Urinary bladder (tissue), 4 donors: ENCODE data around the gene LONP2. TPM values are rescaled to one million over a fixed set of nuclear protein-coding genes. Genes with fewer than 3 reads are reported as not detected.
"Not testable (repeated sequence)": the region's sequence is repeated elsewhere in the genome, so short reads cannot be mapped to it uniquely, and the experiment has no call there.

Experiments used
- DNase-seq: peaks from one replicate; pipeline ENCODE4 v3.0.0-alpha.2; 2015; ENCODE audit errors: extremely low spot score
- H3K27ac ChIP-seq: one replicate; pipeline ENCODE4 v1.5.1; 2013; ENCODE audit warnings: low read depth, mild to moderate bottlenecking, moderate library complexity
- H3K36me3 ChIP-seq: one replicate; pipeline ENCODE4 v1.6.1; 2013; ENCODE audit warnings: mild to moderate bottlenecking, moderate library complexity; ENCODE audit not compliant: insufficient read depth
- H3K4me1 ChIP-seq: one replicate; pipeline ENCODE4 v1.6.1; 2013; ENCODE audit warnings: mild to moderate bottlenecking, moderate library complexity; ENCODE audit not compliant: insufficient read depth
- H3K4me3 ChIP-seq: one replicate; pipeline ENCODE4 v1.5.1; 2013; ENCODE audit warnings: low read depth, low read length
- WGBS: extraction: QIAGEN DNeasy Blood & Tissue Kit; methylation state at CpG from one replicate; pipeline ENCODE4 v1.1.7; 2013; 5-methylcytosine and 5-hydroxymethylcytosine counted together
- polyA plus RNA-seq: library from polyadenylated mRNA; stranded (reverse); fragments of 200-250 nt; gene quantifications from one replicate; pipeline ENCODE4 v1.2.3, GENCODE V29; 2013
- total RNA-seq: library from RNA; depleted of rRNA; stranded (reverse); fragments of >200 nt; gene quantifications from one replicate; pipeline ENCODE4 v1.2.3, GENCODE V29; 2014
- donor health status: healthy with polysubstance abuse.
- donor health status: healthy.

Gene LONP2
- total and polyA plus RNA-seq, 2 donors: 30.1 to 78.8 TPM

- no peak for DNase-seq
- H3K27ac ChIP-seq: no peak overlapping the region
- no peak overlapping the region for H3K4me3 ChIP-seq
- no peaks in the 10 kb centered on the region for H3K4me1 ChIP-seq
- H3K36me3 ChIP-seq: peaks cover 5% of the 10 kb centered on the region
Measured at GRCh38 chr16:48287239-48287638, 43.1 kb downstream of the LONP2 start.

- Histone ChIP-seq H3K4me3 (no peak overlapping the region), H3K36me3 (peaks cover 5% of the 10 kb centered on the region), H3K4me1 (no peaks in the 10 kb centered on the region), H3K27ac (no peak overlapping the region)
- DNase-seq: no peak
- 93% methylated on average over 3 of the region's 3 CpGs for WGBS
Measured at GRCh38 chr16:48291303-48291702, 47.2 kb downstream of the LONP2 start.

DNA sequence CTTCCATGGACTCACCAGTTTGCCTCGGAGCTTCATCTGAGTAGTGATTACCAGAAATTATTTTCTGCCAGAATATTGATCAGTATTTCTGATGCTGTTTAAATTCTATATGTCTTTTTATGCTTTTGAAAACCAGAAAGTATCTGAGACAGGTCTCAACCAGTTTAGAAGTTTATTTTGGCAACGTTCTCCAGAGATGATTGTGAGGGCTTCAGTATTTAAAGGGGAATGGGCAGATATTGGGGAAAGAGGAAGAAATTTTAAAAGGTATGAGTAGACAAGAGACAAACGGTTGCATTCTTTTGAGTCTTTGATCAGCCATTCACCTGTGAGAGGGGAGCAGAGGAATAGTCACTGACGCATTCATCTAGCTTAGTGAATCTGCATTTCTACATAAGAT is 47.7 kb downstream of the LONP2 start:
- WGBS: 75% methylated on average over 4 of the region's 4 CpGs
- Histone ChIP-seq H3K27ac (no peak overlapping the region), H3K4me1 (no peaks in the 10 kb centered on the region), H3K4me3 (no peak overlapping the region), H3K36me3 (peaks cover 7% of the 10 kb centered on the region)
- no peak for DNase-seq

GRCh38 chr16:48292452-48292851 is 48.4 kb downstream of the LONP2 start:
- no peak overlapping the region for H3K4me3 ChIP-seq
- WGBS: 71% methylated on average over 2 of the region's 2 CpGs
- no peaks in the 10 kb centered on the region for H3K4me1 ChIP-seq
- DNase-seq: no peak
- no peak overlapping the region for H3K27ac ChIP-seq
- H3K36me3 ChIP-seq: peaks cover 5% of the 10 kb centered on the region

DNA sequence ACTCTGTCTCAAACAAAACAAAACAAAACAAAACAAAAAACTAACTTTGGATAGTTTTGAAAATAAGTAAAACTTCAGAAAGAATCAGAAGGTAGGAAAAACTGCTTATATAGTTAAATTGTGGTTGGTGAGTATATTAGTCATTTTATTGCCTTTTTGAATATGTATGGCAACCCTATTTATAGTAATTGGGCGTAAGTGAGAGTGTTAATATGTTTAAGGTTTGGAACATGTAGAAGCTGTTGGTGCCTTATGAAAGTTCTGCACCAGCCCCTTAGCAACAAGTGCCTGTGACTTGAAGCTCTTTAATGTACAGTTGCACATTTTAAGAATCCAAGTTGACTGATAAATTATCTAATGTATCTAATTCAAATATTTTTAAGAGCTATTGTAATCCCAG is 50.6 kb downstream of the LONP2 start:
- Histone ChIP-seq H3K27ac (peak overlapping the region; percentile 38), H3K36me3 (peaks cover 7% of the 10 kb centered on the region), H3K4me3 (no peak overlapping the region), H3K4me1 (no peaks in the 10 kb centered on the region)
- WGBS: 82% methylated on average over 1 of the region's 1 CpG
- no peak for DNase-seq

- Histone ChIP-seq H3K36me3 (peaks cover 5% of the 10 kb centered on the region), H3K4me3 (no peak overlapping the region), H3K27ac (no peak overlapping the region), H3K4me1 (no peaks in the 10 kb centered on the region)
- 85% methylated on average over 1 of the region's 1 CpG for WGBS
- peak; percentile 55 for DNase-seq
Measured at GRCh38 chr16:48295488-48296281, 51.6 kb downstream of the LONP2 start.

- Histone ChIP-seq H3K4me3 (no peak overlapping the region), H3K27ac (no peak overlapping the region), H3K4me1 (no peaks in the 10 kb centered on the region), H3K36me3 (peaks cover 9% of the 10 kb centered on the region)
- no peak for DNase-seq
- WGBS: 97% methylated on average over 4 of the region's 4 CpGs
Measured at GRCh38 chr16:48299471-48299870, 55.4 kb downstream of the LONP2 start.

DNA sequence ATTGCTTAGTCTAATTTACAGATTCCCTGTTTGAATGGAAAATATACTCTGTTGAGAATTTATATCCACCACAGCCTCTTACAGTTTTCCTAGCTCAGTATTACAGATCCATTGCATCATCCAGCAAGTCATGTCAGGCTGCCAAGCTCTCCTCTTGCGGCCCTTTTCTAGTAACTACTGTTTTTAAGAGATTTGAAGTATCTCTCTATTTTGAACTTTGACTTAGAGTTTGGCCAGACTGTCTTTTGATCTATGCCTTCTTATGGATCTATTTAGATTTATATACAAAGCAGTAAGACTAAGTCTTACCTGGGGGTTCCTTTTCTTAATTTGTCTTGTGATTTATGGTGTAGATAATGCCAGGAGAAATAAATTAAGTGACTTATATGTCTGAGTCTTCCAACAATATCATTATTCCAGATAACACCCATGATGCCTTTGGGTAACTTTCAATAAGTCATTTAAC is 56.3 kb downstream of the LONP2 start:
- no peak for DNase-seq
- Histone ChIP-seq H3K4me1 (no peaks in the 10 kb centered on the region), H3K36me3 (peaks cover 9% of the 10 kb centered on the region), H3K27ac (no peak overlapping the region), H3K4me3 (no peak overlapping the region)
- 67% methylated on average over 1 of the region's 1 CpG for WGBS

DNA sequence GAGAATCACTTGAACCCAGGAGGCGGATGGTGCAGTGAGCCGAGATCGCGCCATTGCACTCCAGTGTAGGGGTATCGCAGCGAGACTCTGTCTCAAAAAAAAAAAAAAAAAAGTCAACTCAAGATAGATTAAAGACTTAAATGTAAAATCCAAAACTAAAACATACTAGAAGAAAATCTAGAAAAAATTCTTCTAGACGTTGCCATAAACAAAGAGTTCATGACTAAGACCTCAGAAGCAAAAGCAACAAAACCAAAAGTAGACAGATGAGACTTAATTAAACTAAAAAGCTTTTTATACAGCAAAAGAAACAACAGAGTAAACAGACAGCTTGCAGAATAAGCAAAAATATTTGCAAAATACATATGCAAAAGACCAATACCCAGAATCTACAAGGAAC is 64.4 kb downstream of the LONP2 start:
- Histone ChIP-seq H3K36me3 (peaks cover 4% of the 10 kb centered on the region), H3K4me3 (no peak overlapping the region), H3K4me1 (no peaks in the 10 kb centered on the region), H3K27ac (no peak overlapping the region)
- WGBS: 98% methylated on average over 7 of the region's 7 CpGs
- no peak for DNase-seq

DNA sequence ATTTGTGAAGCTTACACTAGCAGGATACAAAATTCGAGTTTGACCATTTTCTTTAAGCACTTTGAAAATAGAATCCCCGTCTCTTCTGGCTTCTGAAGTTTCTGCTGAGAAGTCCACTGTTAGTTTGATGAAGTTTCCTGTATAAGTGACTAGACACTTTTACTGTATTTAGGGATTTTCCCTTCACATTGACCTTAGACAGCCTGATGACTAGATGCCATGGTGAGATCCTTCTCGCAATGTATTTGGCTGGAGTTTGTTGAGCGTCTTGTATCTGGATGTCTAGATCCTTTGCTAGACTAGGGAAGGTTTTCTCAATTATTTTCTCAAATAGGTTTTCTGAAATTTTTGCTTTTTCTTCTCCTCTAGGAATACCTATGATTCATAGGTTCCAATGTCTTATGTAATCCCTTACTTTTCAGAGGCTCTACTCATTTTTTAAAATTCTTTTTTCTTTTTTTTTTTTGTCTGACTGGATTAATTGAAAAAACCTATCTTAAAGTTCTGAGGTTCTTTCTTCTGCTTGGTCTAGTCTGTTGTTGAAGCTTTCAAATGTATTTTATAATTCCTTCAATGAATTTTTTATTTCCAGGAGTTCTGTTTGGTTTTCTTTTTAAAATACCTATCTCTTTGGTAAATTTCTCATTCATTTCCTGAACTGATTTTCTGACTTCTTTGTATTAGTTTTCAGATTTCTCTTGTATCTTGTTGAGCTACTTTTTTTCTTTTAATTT is 67.0 kb downstream of the LONP2 start:
- 97% methylated on average over 4 of the region's 4 CpGs for WGBS
- no peak overlapping the region for H3K27ac ChIP-seq
- no peak for DNase-seq
- H3K4me3 ChIP-seq: no peak overlapping the region
- no peaks in the 10 kb centered on the region for H3K4me1 ChIP-seq
- H3K36me3 ChIP-seq: peaks cover 3% of the 10 kb centered on the region

DNA sequence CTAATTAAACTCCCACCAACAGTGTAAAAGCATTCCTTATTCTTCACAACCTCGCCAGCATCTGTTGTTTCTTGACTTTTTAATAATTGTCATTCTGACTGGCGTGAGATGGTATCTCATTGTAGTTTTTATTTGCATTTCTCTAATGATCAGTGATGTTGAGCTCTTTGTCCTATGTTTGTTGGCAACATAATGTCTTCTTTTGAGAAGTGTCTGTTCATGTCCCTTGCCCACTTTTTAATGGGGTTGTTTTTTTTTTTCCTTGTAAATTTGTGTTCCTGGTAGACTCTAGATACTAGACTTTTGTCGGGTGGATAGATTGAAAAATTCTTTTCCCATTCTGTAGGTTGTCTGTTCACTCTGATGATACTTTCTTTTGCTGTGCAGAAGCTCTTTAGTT is 69.8 kb downstream of the LONP2 start:
- 98% methylated on average over 3 of the region's 3 CpGs for WGBS
- not testable (repeated sequence) for H3K4me3 ChIP-seq, H3K27ac ChIP-seq, DNase-seq, H3K36me3 ChIP-seq, H3K4me1 ChIP-seq

DNA sequence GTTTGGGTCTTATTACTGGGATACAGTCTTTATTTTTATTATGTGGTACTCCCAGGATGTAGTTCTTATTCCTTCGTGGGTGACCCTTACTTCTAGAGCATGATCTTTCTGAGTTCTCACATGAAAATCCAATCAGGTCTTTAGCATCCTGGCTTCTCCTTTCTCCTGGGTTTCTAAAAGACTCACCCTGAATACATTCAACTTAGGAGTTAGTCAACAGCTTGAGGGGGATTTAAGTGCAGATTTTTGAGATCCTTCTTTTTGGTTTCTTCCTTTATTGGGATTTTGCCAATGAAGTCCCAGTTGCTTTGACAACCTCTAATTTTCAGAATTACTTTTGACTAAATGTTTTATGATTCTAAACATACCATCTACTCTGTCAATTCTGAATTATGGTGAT is 72.9 kb downstream of the LONP2 start:
- WGBS: 89% methylated on average over 1 of the region's 1 CpG
- no peaks in the 10 kb centered on the region for H3K4me1 ChIP-seq
- no peak overlapping the region for H3K27ac ChIP-seq
- no peak for DNase-seq
- H3K4me3 ChIP-seq: no peak overlapping the region
- peaks cover 3% of the 10 kb centered on the region for H3K36me3 ChIP-seq

- no peak for DNase-seq
- Histone ChIP-seq H3K27ac (no peak overlapping the region), H3K36me3 (peaks cover 3% of the 10 kb centered on the region), H3K4me3 (no peak overlapping the region), H3K4me1 (no peaks in the 10 kb centered on the region)
- 71% methylated on average over 2 of the region's 2 CpGs for WGBS
Measured at GRCh38 chr16:48317614-48318315, 73.7 kb downstream of the LONP2 start.

GRCh38 chr16:48318630-48319029 is 74.5 kb downstream of the LONP2 start:
- Histone ChIP-seq H3K36me3 (no peaks in the 10 kb centered on the region), H3K4me1 (no peaks in the 10 kb centered on the region), H3K27ac (no peak overlapping the region), H3K4me3 (no peak overlapping the region)
- DNase-seq: no peak
- 66% methylated on average over 4 of the region's 4 CpGs for WGBS
